LNCaP clone FGC (cell line): ENCODE data around the gene GREM1.

Source experiments
- DNase-seq: peaks from one replicate; pipeline ENCODE4 v3.0.0-alpha.2; 2011; ENCODE audit warnings: low read depth
- H3K4me3 ChIP-seq: 2 replicates; pipeline ENCODE4 v1.5.1; 2011; ENCODE audit warnings: mild to moderate bottlenecking, low read depth, low read length, control low read depth
- CTCF ChIP-seq: IDR thresholded peaks from 2 replicates; pipeline ENCODE4 v1.5.1; 2012; ENCODE audit warnings: mild to moderate bottlenecking; ENCODE audit not compliant: control insufficient read depth, insufficient read depth; ENCODE audit errors: extremely low read depth

Gene GREM1

GRCh38 chr15:32675466-32675865 is 42.3 kb upstream of the GREM1 start:
- H3K4me3 ChIP-seq, result no peak overlapping the region
- no peak for TF ChIP-seq CTCF
- no peak for DNase-seq

GRCh38 chr15:32676169-32676568 is 41.6 kb upstream of the GREM1 start:
- TF ChIP-seq CTCF, result no peak
- no peak for DNase-seq
- no peak overlapping the region for H3K4me3 ChIP-seq

- TF ChIP-seq CTCF, result no peak
- DNase-seq, result no peak
- H3K4me3 ChIP-seq, result no peak overlapping the region
Observed at GRCh38 chr15:32677238-32677750, 40.5 kb upstream of the GREM1 start.

- H3K4me3 ChIP-seq, result no peak overlapping the region
- no peak for TF ChIP-seq CTCF
- no peak for DNase-seq
Observed at GRCh38 chr15:32679298-32679690, 38.5 kb upstream of the GREM1 start.

- no peak overlapping the region for H3K4me3 ChIP-seq
- no peak for TF ChIP-seq CTCF
- DNase-seq, result no peak
Observed at GRCh38 chr15:32682569-32682968, 35.2 kb upstream of the GREM1 start.

GRCh38 chr15:32682977-32683630 is 34.7 kb upstream of the GREM1 start:
- TF ChIP-seq CTCF, result no peak
- no peak for DNase-seq
- no peak overlapping the region for H3K4me3 ChIP-seq
